Endothelial cell of umbilical vein (primary cell): Measurements from ENCODE around the gene C1QTNF2. TPM values are rescaled to one million over a fixed set of nuclear protein-coding genes. Genes with fewer than 3 reads are reported as not detected.

Experiments used
- BruUV-seq: library from RNA; stranded (reverse); fragments of 400-500 nt; replicated peaks from 2 replicates; lab custom pipeline; 2021; lab: Mats Ljungman, UMichigan
- CTCF ChIA-PET: fragments of 300-600, 350-600 bp; sonication (Branson Sonifier 250); formaldehyde crosslinking; loops from one replicate; lab custom pipeline; 2021; ENCODE audit warnings: antibody characterized with exemption, inconsistent platforms; lab: Charles Lee
- POLR2A ChIA-PET: fragments of 300-600, 350-600 bp; sonication (Branson Sonifier 250); formaldehyde crosslinking; loops from one replicate; lab custom pipeline; 2021; ENCODE audit warnings: antibody characterized with exemption, inconsistent platforms; lab: Charles Lee
- DNase-seq: peaks from one replicate; pipeline ENCODE4 v3.0.0-alpha.2; 2011; ENCODE audit warnings: low read depth, low spot score
- FAIRE-seq: peaks from 2 replicates; lab custom pipeline; 2011; peaks lifted over from hg19 to GRCh38; lab: Jason Lieb, UNC
- H2AFZ ChIP-seq: 2 replicates; pipeline ENCODE4 v1.6.0; 2012; ENCODE audit warnings: low read depth, low read length, control low read depth, inconsistent platforms
- H3K27ac ChIP-seq: 2 replicates; pipeline ENCODE4 v1.5.1; 2011; ENCODE audit warnings: low read depth, mild to moderate bottlenecking, control low read depth, low read length, moderate library complexity; ENCODE audit not compliant: insufficient read depth
- H3K27me3 ChIP-seq, 2 experiments: 2 replicates each; pipeline versions ENCODE4 v1.6.0 to v1.6.1; 2011; ENCODE audit warnings: low read length in 2 of 2, mixed read lengths in 1 of 2; ENCODE audit not compliant: control insufficient read depth in 2 of 2, insufficient read depth in 2 of 2
- H3K36me3 ChIP-seq, 2 experiments: 2 replicates in 1 of 2; 3 replicates in 1 of 2; pipeline ENCODE4 v1.5.1; 2011; ENCODE audit warnings: low read length in 2 of 2, mild to moderate bottlenecking in 1 of 2, moderate library complexity in 1 of 2; ENCODE audit not compliant: control insufficient read depth in 2 of 2, insufficient read depth in 2 of 2; ENCODE audit errors: extremely low read depth in 1 of 2
- H3K4me1 ChIP-seq: 3 replicates; pipeline ENCODE4 v1.5.1; 2011; ENCODE audit warnings: mild to moderate bottlenecking, low read length; ENCODE audit not compliant: control insufficient read depth, insufficient read depth; ENCODE audit errors: extremely low read depth
- H3K4me2 ChIP-seq: 2 replicates; pipeline ENCODE4 v1.6.1; 2011; ENCODE audit warnings: low read length, control low read depth, mixed read lengths; ENCODE audit not compliant: insufficient read depth
- H3K4me3 ChIP-seq, 3 experiments: fragments of 200-600 bp in 1 of 3; sonication (generic), shearing (Covaris generic) in 1 of 3; replicated peaks in 1 of 3; 2 replicates each; pipeline ENCODE4 v1.5.1; 2011 to 2016; ENCODE audit warnings: control low read depth in 3 of 3, low read length in 3 of 3, mild to moderate bottlenecking in 2 of 3, inconsistent platforms in 1 of 3, low read depth in 1 of 3, moderate library complexity in 1 of 3; ENCODE audit not compliant: insufficient read depth in 1 of 3
- H3K79me2 ChIP-seq: 2 replicates; pipeline ENCODE4 v1.6.0; 2012; ENCODE audit warnings: low read length, inconsistent platforms; ENCODE audit not compliant: control insufficient read depth, insufficient read depth
- H3K9ac ChIP-seq: replicated peaks from 2 replicates; pipeline ENCODE3; 2011; ENCODE audit warnings: low read length, control low read depth; ENCODE audit not compliant: insufficient read depth; ENCODE audit errors: extremely low read depth
- H3K9me1 ChIP-seq: replicated peaks from 3 replicates; pipeline ENCODE4 v1.6.0; 2011; ENCODE audit warnings: mild to moderate bottlenecking, low read length; ENCODE audit not compliant: control insufficient read depth, insufficient read depth; ENCODE audit errors: extremely low read depth
- H3K9me3 ChIP-seq: replicated peaks from 2 replicates; pipeline ENCODE4 v1.5.1; 2012; ENCODE audit warnings: low read length, inconsistent platforms; ENCODE audit not compliant: control insufficient read depth, insufficient read depth
- H4K20me1 ChIP-seq: replicated peaks from 2 replicates; pipeline ENCODE3; 2011; ENCODE audit warnings: mild to moderate bottlenecking, low read length; ENCODE audit not compliant: control insufficient read depth, insufficient read depth; ENCODE audit errors: extremely low read depth
- EZH2 ChIP-seq: IDR thresholded peaks from 2 replicates; pipeline ENCODE4 v1.6.1; 2012; ENCODE audit warnings: borderline replicate concordance, low read depth, mild to moderate bottlenecking, moderate library complexity, low read length, inconsistent platforms; ENCODE audit not compliant: severe bottlenecking
- FOS ChIP-seq: IDR thresholded peaks from 2 replicates; pipeline ENCODE4 v1.6.1; 2011; ENCODE audit warnings: mild to moderate bottlenecking, low read length, moderate library complexity, borderline replicate concordance; ENCODE audit not compliant: insufficient read depth
- GATA2 ChIP-seq: IDR thresholded peaks from 2 replicates; pipeline ENCODE4 v1.7.0; 2011; ENCODE audit warnings: low read depth, mild to moderate bottlenecking, moderate library complexity, mixed read lengths, low read length; ENCODE audit not compliant: insufficient read length, insufficient read depth
- JUN ChIP-seq: IDR thresholded peaks from 2 replicates; pipeline ENCODE4 v1.6.1; 2011; ENCODE audit warnings: borderline replicate concordance, low read depth; ENCODE audit not compliant: insufficient read length, insufficient read depth
- MYC ChIP-seq: IDR thresholded peaks from one replicate; pipeline ENCODE4 v1.6.1; 2011; ENCODE audit warnings: mild to moderate bottlenecking, low read depth, low read length
- POLR2A ChIP-seq: IDR thresholded peaks from 2 replicates; pipeline ENCODE4 v1.6.1; 2012; ENCODE audit warnings: low read depth, mild to moderate bottlenecking, control low read depth, low read length
- POLR2AphosphoS5 ChIP-seq: IDR thresholded peaks from 2 replicates; pipeline ENCODE4 v1.6.1; 2012; ENCODE audit warnings: low read depth, mild to moderate bottlenecking, control low read depth, low read length, moderate library complexity; ENCODE audit not compliant: insufficient read depth
- dilution Hi-C: fragments of 300-500 bp; cut with MboI; formaldehyde crosslinking; loops from one replicate; pipeline ENCODE4 v1.15.0; 2019; ENCODE audit warnings: low sequenced_read_pairs; ENCODE audit not compliant: extremely low pct_ligation_motif_present
- intact Hi-C: fragments of 100-400 bp; cut with micrococcal nuclease; formaldehyde crosslinking; loops from one replicate; pipeline ENCODE4 v1.10.0; 2022
- polyA plus RNA-seq, 4 experiments: library from polyadenylated mRNA; depleted of rRNA in 3 of 4; stranded (reverse) in 3 of 4; unstranded in 1 of 4; fragments of >200 nt; gene quantifications; 2 replicates each; pipeline versions ENCODE4 v1.2.1 to v1.2.3, GENCODE V29; 2011 to 2012; ENCODE audit warnings: missing spikeins in 1 of 4
- total RNA-seq: library from RNA; stranded (reverse); gene quantifications from 2 replicates; pipeline ENCODE4 v1.2.3, GENCODE V29; 2021
- TF ChIP-seq, protein P1 (sequence below), 2 donors: IDR thresholded peaks; 1 replicate in 1 of 2; 2 replicates in 1 of 2; pipeline ENCODE4 v1.5.1; 2011; ENCODE audit warnings: low read length in 2 of 2, mild to moderate bottlenecking in 2 of 2, moderate library complexity in 2 of 2, control low read depth in 1 of 2, inconsistent platforms in 1 of 2, low read depth in 1 of 2; ENCODE audit not compliant: insufficient read depth in 1 of 2; ENCODE audit errors: extremely low read depth in 1 of 2
- TF ChIP-seq, protein P2 (sequence below): IDR thresholded peaks from 2 replicates; pipeline ENCODE4 v1.6.1; 2011; ENCODE audit not compliant: insufficient read depth, insufficient read length

The C1QTNF2 gene
- total and polyA plus RNA-seq, 2 donors (not counting 3 experiments of a cell fraction or from before 2014, with no cell fraction given) = 0.52 to 0.53 TPM

DNA sequence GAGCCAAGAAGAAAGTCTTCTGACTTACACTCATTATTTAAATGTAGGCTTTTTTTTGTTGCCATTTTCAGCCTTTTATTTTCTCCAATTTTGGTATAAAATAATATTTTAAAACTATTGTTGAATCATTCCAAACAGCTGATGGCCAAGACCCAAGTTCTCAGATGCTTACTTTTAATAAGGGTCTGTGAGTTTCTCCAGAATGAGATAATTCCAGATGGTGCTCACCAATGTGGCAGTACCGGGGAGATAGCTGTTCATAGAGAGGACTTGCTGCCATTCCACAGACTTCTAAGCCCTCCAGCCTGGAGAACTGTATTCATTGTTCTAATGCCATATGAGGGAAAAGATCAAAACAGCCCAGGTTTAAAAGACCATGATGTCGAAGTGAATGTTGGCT lies 5.3 kb upstream of the C1QTNF2 start:
- ChIA-PET POLR2A (no interaction called here), CTCF (interaction anchor here (1.1 to 1.5 kb wide), 2 partner anchors 15 to 354 kb away, joined by 4 to 6 read pairs; no protein-coding TSS in a partner anchor)
- no peaks in the 10 kb centered on the region for H3K4me1 ChIP-seq

More for the DNA sequence above, 5.3 kb upstream of the C1QTNF2 start:
- dilution Hi-C loops (no loop called here), intact Hi-C loops (no loop called here)
- H3K36me3 ChIP-seq = no peaks in the 10 kb centered on the region
- FAIRE-seq = no peak
- H3K27ac ChIP-seq = no peak overlapping the region
- no peak overlapping the region for H2AFZ ChIP-seq
- no peak overlapping the region for H3K4me2 ChIP-seq
- no peaks in the 10 kb centered on the region for H3K9me1 ChIP-seq
- DNase-seq = no peak
- BruUV-seq = no TSS peak
- H3K9me3 ChIP-seq = no peaks in the 10 kb centered on the region
- H4K20me1 ChIP-seq = no peaks in the 10 kb centered on the region
- no peak overlapping the region for H3K4me3 ChIP-seq
- TF ChIP-seq FOS = no peak
- TF ChIP-seq MYC = no peak
- no peak for TF ChIP-seq EZH2
- TF ChIP-seq, protein P1, sequence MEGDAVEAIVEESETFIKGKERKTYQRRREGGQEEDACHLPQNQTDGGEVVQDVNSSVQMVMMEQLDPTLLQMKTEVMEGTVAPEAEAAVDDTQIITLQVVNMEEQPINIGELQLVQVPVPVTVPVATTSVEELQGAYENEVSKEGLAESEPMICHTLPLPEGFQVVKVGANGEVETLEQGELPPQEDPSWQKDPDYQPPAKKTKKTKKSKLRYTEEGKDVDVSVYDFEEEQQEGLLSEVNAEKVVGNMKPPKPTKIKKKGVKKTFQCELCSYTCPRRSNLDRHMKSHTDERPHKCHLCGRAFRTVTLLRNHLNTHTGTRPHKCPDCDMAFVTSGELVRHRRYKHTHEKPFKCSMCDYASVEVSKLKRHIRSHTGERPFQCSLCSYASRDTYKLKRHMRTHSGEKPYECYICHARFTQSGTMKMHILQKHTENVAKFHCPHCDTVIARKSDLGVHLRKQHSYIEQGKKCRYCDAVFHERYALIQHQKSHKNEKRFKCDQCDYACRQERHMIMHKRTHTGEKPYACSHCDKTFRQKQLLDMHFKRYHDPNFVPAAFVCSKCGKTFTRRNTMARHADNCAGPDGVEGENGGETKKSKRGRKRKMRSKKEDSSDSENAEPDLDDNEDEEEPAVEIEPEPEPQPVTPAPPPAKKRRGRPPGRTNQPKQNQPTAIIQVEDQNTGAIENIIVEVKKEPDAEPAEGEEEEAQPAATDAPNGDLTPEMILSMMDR (IDR thresholded peaks at IDR 0.05; ENCODE audit: extremely low read depth in 1 of 2, insufficient read depth in 1 of 2, low read depth in 1 of 2, low read length in 2 of 2) = no peak
- no peak for TF ChIP-seq POLR2AphosphoS5
- TF ChIP-seq JUN = no peak
- TF ChIP-seq, protein P2, sequence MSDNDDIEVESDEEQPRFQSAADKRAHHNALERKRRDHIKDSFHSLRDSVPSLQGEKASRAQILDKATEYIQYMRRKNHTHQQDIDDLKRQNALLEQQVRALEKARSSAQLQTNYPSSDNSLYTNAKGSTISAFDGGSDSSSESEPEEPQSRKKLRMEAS = no peak
- TF ChIP-seq POLR2A = no peak
- TF ChIP-seq GATA2 = no peak
- no peak overlapping the region for H3K9ac ChIP-seq
- no peaks in the 10 kb centered on the region for H3K79me2 ChIP-seq
- peaks cover 51 to 69% of the 10 kb centered on the region in 2 experiments for H3K27me3 ChIP-seq
